ENCODE results near the gene AKR1B1. TPM values are rescaled to one million over a fixed set of nuclear protein-coding genes. Genes with fewer than 3 reads are reported as not detected.

The AKR1B1 gene
- total RNA-seq, 1 experiment from 2014 or later = 135 TPM

DNA sequence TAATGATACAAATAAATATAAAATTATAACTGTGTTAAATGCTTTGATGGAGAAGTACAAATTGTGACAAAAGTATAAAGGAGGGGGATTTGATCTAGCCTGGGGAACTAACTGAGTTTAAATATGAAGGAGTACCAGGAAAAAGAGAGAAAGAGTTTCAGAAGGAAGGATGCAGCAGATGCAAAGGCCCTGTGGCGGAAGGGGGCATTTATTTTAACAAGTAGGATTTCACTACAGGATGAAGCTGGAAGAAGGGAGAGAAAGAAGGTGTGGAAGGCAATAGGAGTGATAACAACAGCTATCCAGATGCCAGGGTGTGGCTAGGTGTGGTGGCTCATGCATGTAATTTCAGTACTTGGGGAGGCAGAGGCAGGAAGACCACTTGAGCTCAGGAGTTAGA lies 55.8 kb downstream of the AKR1B1 start (continued):
- TF ChIP-seq, protein P1, sequence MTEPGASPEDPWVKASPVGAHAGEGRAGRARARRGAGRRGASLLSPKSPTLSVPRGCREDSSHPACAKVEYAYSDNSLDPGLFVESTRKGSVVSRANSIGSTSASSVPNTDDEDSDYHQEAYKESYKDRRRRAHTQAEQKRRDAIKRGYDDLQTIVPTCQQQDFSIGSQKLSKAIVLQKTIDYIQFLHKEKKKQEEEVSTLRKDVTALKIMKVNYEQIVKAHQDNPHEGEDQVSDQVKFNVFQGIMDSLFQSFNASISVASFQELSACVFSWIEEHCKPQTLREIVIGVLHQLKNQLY (CRISPR knock-in tag; IDR thresholded peaks at IDR 0.05) = no peak

DNA sequence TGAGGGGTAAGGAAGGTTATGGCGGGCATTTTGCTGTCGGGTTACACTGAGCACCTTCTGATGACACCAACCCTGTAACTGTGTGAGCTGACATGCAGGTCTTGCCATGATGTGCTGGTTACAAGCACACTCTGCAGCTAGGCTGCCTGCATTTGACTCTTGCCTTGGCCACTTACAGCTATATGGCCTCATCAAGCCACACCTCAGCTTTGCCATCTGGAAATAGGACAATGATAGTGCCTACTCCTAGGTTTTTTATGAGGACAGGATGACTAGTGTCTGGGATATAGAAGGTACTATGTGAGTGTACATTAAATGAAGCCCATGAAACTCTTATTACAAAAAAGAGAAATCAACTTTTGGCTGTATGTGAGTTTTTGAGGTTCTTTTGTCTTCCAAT lies 58.0 kb downstream of the AKR1B1 start:
- ChIA-PET POLR2A (no interaction called here), CTCF (interaction anchor here (0.7 kb wide), 1 partner anchor 20 kb away, joined by 3 read pairs; no protein-coding TSS in a partner anchor)
- H3K9me3 Mint-ChIP-seq = peaks cover 10% of the 10 kb centered on the region
- ATAC-seq (no peak), DNase-seq (ENCODE audit: low spot score) (no peak)
- H3K4me3 Mint-ChIP-seq = no peak overlapping the region
- H3K36me3 Mint-ChIP-seq = no peaks in the 10 kb centered on the region
- H3K27ac Mint-ChIP-seq = no peak overlapping the region
- no peaks in the 10 kb centered on the region; the same call in 1 of the 2 replicates for H3K27me3 Mint-ChIP-seq (ENCODE audit: low read depth)
- no peak for TF ChIP-seq GTF2I (CRISPR knock-in tag; conservative IDR thresholded peaks at IDR 0.05)
- TF ChIP-seq, protein P2, sequence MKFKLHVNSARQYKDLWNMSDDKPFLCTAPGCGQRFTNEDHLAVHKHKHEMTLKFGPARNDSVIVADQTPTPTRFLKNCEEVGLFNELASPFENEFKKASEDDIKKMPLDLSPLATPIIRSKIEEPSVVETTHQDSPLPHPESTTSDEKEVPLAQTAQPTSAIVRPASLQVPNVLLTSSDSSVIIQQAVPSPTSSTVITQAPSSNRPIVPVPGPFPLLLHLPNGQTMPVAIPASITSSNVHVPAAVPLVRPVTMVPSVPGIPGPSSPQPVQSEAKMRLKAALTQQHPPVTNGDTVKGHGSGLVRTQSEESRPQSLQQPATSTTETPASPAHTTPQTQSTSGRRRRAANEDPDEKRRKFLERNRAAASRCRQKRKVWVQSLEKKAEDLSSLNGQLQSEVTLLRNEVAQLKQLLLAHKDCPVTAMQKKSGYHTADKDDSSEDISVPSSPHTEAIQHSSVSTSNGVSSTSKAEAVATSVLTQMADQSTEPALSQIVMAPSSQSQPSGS (CRISPR knock-in tag; IDR thresholded peaks at IDR 0.05; ENCODE audit: borderline replicate concordance, low read depth) = no peak
- H3K4me1 Mint-ChIP-seq = no peaks in the 10 kb centered on the region

DNA sequence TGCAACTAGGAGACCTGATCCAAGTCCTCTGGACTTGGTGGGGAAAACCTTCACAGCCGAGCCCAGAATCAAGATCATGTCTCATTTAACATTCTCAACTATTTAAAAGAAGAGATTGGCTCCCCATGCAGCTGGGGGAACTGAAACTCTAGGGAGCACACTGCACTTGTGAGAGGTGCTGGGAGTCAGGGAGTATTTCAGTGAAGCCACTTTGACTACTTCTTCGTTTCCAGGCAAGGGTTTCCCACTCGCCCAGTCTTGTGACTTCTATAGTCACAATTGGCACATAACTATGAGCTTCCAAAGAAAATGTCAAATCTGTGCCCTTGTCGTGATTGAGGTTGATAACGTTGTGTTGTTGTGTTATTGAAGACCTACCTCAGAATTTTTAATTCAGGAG lies 62.9 kb downstream of the AKR1B1 start:
- ChIA-PET CTCF (no interaction called here), POLR2A (no interaction called here)
- Mint-ChIP-seq H3K27ac (no peak overlapping the region), H3K36me3 (no peaks in the 10 kb centered on the region), H3K9me3 (no peaks in the 10 kb centered on the region), H3K4me1 (no peaks in the 10 kb centered on the region), H3K4me3 (no peak overlapping the region), H3K27me3 (ENCODE audit: low read depth) (no peaks in the 10 kb centered on the region)
- DNase-seq (ENCODE audit: low spot score) (no peak), ATAC-seq (no peak)
- TF ChIP-seq ZNF423 (CRISPR knock-in tag; IDR thresholded peaks at IDR 0.05) (no peak), ZNF121 (CRISPR knock-in tag; IDR thresholded peaks at IDR 0.05) (no peak), OVOL2 (CRISPR knock-in tag; IDR thresholded peaks at IDR 0.05; ENCODE audit: borderline replicate concordance) (no peak), MYBL2 (CRISPR knock-in tag; IDR thresholded peaks at IDR 0.05) (no peak), ZBTB21 (CRISPR knock-in tag; IDR thresholded peaks at IDR 0.05; ENCODE audit: borderline replicate concordance) (no peak), NR2C2 (CRISPR knock-in tag; IDR thresholded peaks at IDR 0.05) (no peak), ATF1 (CRISPR knock-in tag; IDR thresholded peaks at IDR 0.05) (no peak), NFYB (CRISPR knock-in tag; conservative IDR thresholded peaks at IDR 0.05; ENCODE audit: low read depth) (no peak)
- TF ChIP-seq, protein P3, sequence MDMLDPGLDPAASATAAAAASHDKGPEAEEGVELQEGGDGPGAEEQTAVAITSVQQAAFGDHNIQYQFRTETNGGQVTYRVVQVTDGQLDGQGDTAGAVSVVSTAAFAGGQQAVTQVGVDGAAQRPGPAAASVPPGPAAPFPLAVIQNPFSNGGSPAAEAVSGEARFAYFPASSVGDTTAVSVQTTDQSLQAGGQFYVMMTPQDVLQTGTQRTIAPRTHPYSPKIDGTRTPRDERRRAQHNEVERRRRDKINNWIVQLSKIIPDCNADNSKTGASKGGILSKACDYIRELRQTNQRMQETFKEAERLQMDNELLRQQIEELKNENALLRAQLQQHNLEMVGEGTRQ (CRISPR knock-in tag; IDR thresholded peaks at IDR 0.05) = no peak
- TF ChIP-seq, protein P4, sequence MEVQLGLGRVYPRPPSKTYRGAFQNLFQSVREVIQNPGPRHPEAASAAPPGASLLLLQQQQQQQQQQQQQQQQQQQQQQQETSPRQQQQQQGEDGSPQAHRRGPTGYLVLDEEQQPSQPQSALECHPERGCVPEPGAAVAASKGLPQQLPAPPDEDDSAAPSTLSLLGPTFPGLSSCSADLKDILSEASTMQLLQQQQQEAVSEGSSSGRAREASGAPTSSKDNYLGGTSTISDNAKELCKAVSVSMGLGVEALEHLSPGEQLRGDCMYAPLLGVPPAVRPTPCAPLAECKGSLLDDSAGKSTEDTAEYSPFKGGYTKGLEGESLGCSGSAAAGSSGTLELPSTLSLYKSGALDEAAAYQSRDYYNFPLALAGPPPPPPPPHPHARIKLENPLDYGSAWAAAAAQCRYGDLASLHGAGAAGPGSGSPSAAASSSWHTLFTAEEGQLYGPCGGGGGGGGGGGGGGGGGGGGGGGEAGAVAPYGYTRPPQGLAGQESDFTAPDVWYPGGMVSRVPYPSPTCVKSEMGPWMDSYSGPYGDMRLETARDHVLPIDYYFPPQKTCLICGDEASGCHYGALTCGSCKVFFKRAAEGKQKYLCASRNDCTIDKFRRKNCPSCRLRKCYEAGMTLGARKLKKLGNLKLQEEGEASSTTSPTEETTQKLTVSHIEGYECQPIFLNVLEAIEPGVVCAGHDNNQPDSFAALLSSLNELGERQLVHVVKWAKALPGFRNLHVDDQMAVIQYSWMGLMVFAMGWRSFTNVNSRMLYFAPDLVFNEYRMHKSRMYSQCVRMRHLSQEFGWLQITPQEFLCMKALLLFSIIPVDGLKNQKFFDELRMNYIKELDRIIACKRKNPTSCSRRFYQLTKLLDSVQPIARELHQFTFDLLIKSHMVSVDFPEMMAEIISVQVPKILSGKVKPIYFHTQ (CRISPR knock-in tag; IDR thresholded peaks at IDR 0.05) = no peak
- TF ChIP-seq, protein P5, sequence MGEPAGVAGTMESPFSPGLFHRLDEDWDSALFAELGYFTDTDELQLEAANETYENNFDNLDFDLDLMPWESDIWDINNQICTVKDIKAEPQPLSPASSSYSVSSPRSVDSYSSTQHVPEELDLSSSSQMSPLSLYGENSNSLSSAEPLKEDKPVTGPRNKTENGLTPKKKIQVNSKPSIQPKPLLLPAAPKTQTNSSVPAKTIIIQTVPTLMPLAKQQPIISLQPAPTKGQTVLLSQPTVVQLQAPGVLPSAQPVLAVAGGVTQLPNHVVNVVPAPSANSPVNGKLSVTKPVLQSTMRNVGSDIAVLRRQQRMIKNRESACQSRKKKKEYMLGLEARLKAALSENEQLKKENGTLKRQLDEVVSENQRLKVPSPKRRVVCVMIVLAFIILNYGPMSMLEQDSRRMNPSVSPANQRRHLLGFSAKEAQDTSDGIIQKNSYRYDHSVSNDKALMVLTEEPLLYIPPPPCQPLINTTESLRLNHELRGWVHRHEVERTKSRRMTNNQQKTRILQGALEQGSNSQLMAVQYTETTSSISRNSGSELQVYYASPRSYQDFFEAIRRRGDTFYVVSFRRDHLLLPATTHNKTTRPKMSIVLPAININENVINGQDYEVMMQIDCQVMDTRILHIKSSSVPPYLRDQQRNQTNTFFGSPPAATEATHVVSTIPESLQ (CRISPR knock-in tag; IDR thresholded peaks at IDR 0.05) = no peak
- TF ChIP-seq, protein P6, sequence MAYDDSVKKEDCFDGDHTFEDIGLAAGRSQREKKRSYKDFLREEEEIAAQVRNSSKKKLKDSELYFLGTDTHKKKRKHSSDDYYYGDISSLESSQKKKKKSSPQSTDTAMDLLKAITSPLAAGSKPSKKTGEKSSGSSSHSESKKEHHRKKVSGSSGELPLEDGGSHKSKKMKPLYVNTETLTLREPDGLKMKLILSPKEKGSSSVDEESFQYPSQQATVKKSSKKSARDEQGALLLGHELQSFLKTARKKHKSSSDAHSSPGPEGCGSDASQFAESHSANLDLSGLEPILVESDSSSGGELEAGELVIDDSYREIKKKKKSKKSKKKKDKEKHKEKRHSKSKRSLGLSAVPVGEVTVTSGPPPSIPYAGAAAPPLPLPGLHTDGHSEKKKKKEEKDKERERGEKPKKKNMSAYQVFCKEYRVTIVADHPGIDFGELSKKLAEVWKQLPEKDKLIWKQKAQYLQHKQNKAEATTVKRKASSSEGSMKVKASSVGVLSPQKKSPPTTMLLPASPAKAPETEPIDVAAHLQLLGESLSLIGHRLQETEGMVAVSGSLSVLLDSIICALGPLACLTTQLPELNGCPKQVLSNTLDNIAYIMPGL (CRISPR knock-in tag; IDR thresholded peaks at IDR 0.05) = no peak
- TF ChIP-seq, protein P7, sequence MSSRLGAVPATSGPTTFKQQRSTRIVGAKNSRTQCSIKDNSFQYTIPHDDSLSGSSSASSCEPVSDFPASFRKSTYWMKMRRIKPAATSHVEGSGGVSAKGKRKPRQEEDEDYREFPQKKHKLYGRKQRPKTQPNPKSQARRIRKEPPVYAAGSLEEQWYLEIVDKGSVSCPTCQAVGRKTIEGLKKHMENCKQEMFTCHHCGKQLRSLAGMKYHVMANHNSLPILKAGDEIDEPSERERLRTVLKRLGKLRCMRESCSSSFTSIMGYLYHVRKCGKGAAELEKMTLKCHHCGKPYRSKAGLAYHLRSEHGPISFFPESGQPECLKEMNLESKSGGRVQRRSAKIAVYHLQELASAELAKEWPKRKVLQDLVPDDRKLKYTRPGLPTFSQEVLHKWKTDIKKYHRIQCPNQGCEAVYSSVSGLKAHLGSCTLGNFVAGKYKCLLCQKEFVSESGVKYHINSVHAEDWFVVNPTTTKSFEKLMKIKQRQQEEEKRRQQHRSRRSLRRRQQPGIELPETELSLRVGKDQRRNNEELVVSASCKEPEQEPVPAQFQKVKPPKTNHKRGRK (CRISPR knock-in tag; IDR thresholded peaks at IDR 0.05; ENCODE audit: borderline replicate concordance) = no peak
- TF ChIP-seq, protein P8, sequence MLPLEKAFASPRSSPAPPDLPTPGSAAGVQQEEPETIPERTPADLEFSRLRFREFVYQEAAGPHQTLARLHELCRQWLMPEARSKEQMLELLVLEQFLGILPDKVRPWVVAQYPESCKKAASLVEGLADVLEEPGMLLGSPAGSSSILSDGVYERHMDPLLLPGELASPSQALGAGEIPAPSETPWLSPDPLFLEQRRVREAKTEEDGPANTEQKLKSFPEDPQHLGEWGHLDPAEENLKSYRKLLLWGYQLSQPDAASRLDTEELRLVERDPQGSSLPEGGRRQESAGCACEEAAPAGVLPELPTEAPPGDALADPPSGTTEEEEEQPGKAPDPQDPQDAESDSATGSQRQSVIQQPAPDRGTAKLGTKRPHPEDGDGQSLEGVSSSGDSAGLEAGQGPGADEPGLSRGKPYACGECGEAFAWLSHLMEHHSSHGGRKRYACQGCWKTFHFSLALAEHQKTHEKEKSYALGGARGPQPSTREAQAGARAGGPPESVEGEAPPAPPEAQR (CRISPR knock-in tag; IDR thresholded peaks at IDR 0.05) = no peak
